Spleen (tissue), 7 donors: Measurements from ENCODE around the gene CABLES1.

Experiments used
- CTCF ChIP-seq, 11 experiments: fragments of 200-600 bp in 7 of 11; fragments of 450-650 bp in 4 of 11; sonication (generic) in 4 of 11; IDR thresholded peaks in 8 of 11; conservative IDR thresholded peaks in 3 of 11; 1 replicate in 7 of 11; 2 replicates in 4 of 11; pipeline versions ENCODE4 v1.4.0 to v1.8.0; 2016 to 2021; ENCODE audit warnings: antibody characterized with exemption in 11 of 11, inconsistent platforms in 4 of 11, mild to moderate bottlenecking in 1 of 11
- POLR2A ChIP-seq, 3 donors: fragments of 450-650 bp; IDR thresholded peaks; one replicate each; pipeline ENCODE4 v1.5.1; 2017; ENCODE audit warnings: antibody characterized with exemption in 3 of 3, mild to moderate bottlenecking in 1 of 3
- POLR2AphosphoS5 ChIP-seq, 3 donors: sonication (generic); formaldehyde crosslinking; IDR thresholded peaks; one replicate each; pipeline ENCODE4 v1.5.1; 2017; ENCODE audit warnings: antibody characterized with exemption in 3 of 3
- donor health status: DM: no; HTN: no; CAD: no; lungs with moderate emphysema.
- donor health status: DM: no; HTN: no; CAD: no.
- donor health status: DM: no; HTN: no; CAD: no.

GRCh38 chr18:23257137-23257536 lies 121.9 kb downstream of the CABLES1 start:
- TF ChIP-seq CTCF (IDR thresholded peaks at IDR 0.05 in 8 of 11, conservative IDR thresholded peaks at IDR 0.05 in 3 of 11) (no peak), POLR2A (IDR thresholded peaks at IDR 0.05) (no peak), POLR2AphosphoS5 (IDR thresholded peaks at IDR 0.05) (no peak)
